Pancreas (tissue), 10 donors: ENCODE results near the gene ARSA. TPM values are rescaled to one million over a fixed set of nuclear protein-coding genes. Genes with fewer than 3 reads are reported as not detected.
"Not testable (repeated sequence)": the region's sequence is repeated elsewhere in the genome, so short reads cannot be mapped to it uniquely, and the experiment has no call there.

Source experiments
- ATAC-seq, 4 donors: fragments of 200-7000 bp; cut with Tn5 transposase; one replicate each; pipeline versions ENCODE4 v1.8.0 to v1.9.1; 2020; ENCODE audit warnings: mild to moderate bottlenecking in 4 of 4, moderate library complexity in 4 of 4
- DNase-seq, 6 donors: peaks; one replicate each; pipeline ENCODE4 v3.0.0-alpha.2; 2020
- FAIRE-seq: peaks from 2 replicates; lab custom pipeline; 2012; peaks lifted over from hg19 to GRCh38; lab: Jason Lieb, UNC
- H3K27ac ChIP-seq, 4 donors: fragments of 200-600 bp; sonication (generic); 1 replicate in 3 of 4; 2 replicates in 1 of 4; pipeline versions ENCODE4 v1.5.0 to v1.8.0; 2020
- H3K27me3 ChIP-seq, 4 donors: fragments of 200-600 bp; one replicate each; pipeline ENCODE4 v1.8.0; 2021
- H3K36me3 ChIP-seq, 3 donors: fragments of 200-600 bp; sonication (generic) in 1 of 3; one replicate each; pipeline versions ENCODE4 v1.5.0 to v1.8.0; 2020 to 2021
- H3K4me1 ChIP-seq, 3 donors: fragments of 200-600 bp; one replicate each; pipeline ENCODE4 v1.8.0; 2021
- H3K4me3 ChIP-seq, 4 donors: fragments of 200-600 bp; sonication (generic) in 2 of 4; one replicate each; pipeline versions ENCODE4 v1.5.0 to v1.8.0; 2020 to 2021
- H3K9me3 ChIP-seq, 4 donors: fragments of 200-600 bp; one replicate each; pipeline ENCODE4 v1.8.0; 2021
- WGBS, 2 donors: extraction: QIAGEN DNeasy Blood & Tissue Kit; methylation state at CpG; one replicate each; pipeline ENCODE4 v1.1.7; 2013; 5-methylcytosine and 5-hydroxymethylcytosine counted together
- intact Hi-C, 3 donors: fragments of 100-400 bp; cut with DNase I; formaldehyde crosslinking; loops; one replicate each; pipeline versions ENCODE4 v1.11.1 to v1.14.2; 2022
- polyA plus RNA-seq, 2 donors: library from polyadenylated mRNA; stranded (reverse); fragments of 200-250 nt; gene quantifications; one replicate each; pipeline ENCODE4 v1.2.3, GENCODE V29; 2013
- total RNA-seq, 6 donors: library from RNA; stranded (reverse); fragmentation: NEBNext Ultra II Directional in 4 of 6; extraction: Animal tissue kit (Norgen Biotek cat#: 25700) in 4 of 6; gene quantifications; one replicate each; pipeline versions ENCODE4 v1.2.1 to v1.2.4, GENCODE V29; 2021 to 2023
- TF ChIP-seq, protein P1 (sequence below), 4 donors: fragments of 200-600 bp; sonication (generic) in 3 of 4; IDR thresholded peaks; one replicate each; pipeline versions ENCODE4 v1.5.0 to v1.8.0; 2021; ENCODE audit warnings: antibody characterized with exemption in 4 of 4
- donor health status: healthy with polysubstance abuse.
- donor health status: DM: no; HTN: no; CAD: no; lungs with moderate emphysema.
- donor health status: DM: no; HTN: no; CAD: no.
- donor health status: control.
- donor health status: control.
- donor health status: Bipolar disorder and iron deficiency.
- donor health status: DM: yes; HTN: yes; CAD: no.
- donor health status: DM: no; HTN: no; CAD: no.
- donor health status: DM: no; HTN: no; CAD: no.
- donor health status: DM: yes; HTN: yes; CAD: no.

ARSA gene
- total and polyA plus RNA-seq, 8 donors = 21.9 to 119 (median 29.9) TPM

DNA sequence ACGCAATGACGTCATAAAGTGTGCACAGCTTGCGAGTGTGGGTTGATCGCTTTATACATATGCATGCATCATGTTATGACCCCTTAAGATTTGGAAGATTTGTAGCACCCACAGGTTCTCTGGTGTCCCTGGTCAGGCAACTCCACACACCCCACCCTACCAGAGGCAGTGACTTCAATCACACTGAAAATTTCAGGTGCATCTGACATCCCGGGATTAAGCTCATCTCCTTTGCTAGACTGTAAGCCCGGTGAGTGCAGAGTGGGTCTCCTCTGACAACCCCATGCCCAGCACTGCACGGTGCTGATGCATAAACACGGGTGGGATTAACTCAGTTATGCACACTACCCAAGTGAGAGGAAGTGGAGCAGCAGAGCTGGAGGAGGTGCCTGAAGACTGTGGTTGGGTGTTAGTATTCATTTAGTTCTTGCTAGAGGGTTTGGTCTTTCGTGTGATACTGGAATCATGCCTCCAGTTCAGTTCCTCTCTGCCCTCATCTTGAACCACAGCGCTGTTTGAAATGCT, 6.5 kb downstream of the ARSA start:
- intact Hi-C loops = no loop called here
- FAIRE-seq (no peak), DNase-seq (no peak), ATAC-seq (peak in 2 of 4 donors; percentile 2 to 9)
- Histone ChIP-seq H3K4me3 (peak overlapping the region in 2 of 4 donors; percentile 3 to 35), H3K9me3 (no peaks in the 10 kb centered on the region), H3K4me1 (peaks cover 19 to 23% (median 21%) of the 10 kb centered on the region in 3 donors), H3K27me3 (no peaks in the 10 kb centered on the region), H3K36me3 (no peaks in the 10 kb centered on the region), H3K27ac (peak overlapping the region; percentile 85 to 93 (median 87))
- 30% methylated on average over 10 of the region's 10 CpGs for WGBS, 2 donors
- TF ChIP-seq, protein P1, sequence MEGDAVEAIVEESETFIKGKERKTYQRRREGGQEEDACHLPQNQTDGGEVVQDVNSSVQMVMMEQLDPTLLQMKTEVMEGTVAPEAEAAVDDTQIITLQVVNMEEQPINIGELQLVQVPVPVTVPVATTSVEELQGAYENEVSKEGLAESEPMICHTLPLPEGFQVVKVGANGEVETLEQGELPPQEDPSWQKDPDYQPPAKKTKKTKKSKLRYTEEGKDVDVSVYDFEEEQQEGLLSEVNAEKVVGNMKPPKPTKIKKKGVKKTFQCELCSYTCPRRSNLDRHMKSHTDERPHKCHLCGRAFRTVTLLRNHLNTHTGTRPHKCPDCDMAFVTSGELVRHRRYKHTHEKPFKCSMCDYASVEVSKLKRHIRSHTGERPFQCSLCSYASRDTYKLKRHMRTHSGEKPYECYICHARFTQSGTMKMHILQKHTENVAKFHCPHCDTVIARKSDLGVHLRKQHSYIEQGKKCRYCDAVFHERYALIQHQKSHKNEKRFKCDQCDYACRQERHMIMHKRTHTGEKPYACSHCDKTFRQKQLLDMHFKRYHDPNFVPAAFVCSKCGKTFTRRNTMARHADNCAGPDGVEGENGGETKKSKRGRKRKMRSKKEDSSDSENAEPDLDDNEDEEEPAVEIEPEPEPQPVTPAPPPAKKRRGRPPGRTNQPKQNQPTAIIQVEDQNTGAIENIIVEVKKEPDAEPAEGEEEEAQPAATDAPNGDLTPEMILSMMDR (IDR thresholded peaks at IDR 0.05) = no peak

DNA sequence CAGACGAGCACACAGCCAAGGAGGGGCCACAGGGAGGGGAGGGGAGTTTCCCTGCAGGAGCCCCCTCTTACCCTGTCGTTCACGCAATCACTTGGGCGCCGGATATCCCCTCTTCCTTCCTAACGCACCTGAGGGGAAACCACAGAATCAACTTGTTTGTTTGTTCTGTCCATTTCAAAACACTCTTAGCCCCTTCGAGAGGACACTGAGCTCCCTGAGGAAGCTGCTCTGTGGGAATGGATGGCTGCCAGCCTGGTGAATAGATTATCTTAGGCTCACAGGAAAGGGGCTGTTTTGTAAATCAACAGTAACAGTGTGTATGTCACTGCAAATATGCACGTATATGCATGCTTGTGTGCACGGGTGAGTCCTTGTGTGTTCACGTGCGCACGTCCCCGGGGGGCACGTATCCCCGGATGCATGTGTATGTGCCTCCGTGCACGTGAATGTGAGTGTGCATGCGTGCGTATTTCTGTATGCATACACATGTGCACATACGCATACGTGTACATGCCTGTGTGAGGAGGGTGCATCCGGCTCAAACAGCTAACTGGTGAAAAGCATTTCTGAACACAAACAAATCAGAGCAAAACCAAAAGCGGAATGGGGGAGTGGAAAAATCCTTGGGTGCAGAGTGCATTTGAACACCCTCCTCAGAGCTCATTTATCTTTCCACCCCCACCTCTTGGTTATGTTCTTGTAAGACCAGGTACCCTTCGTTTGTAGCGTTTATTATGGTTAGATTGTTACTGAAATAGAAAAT, 7.2 kb downstream of the ARSA start:
- Histone ChIP-seq H3K27me3 (no peaks in the 10 kb centered on the region), H3K4me3 (peak overlapping the region in 2 of 4 donors; percentile 29 to 35), H3K4me1 (peaks cover 19 to 23% (median 21%) of the 10 kb centered on the region in 3 donors), H3K27ac (no peak overlapping the region), H3K36me3 (no peaks in the 10 kb centered on the region), H3K9me3 (no peaks in the 10 kb centered on the region)
- no peak for FAIRE-seq
- DNase-seq = peak in 4 of 6 donors; percentile 32 to 87 (median 78)
- TF ChIP-seq, protein P1 (IDR thresholded peaks at IDR 0.05) = no peak
- intact Hi-C loops = no loop called here
- ATAC-seq = peak in 1 of 4 donors; percentile 0
- 16 to 19% methylated on average over 24 to 25 of the region's 25 CpGs for WGBS, 2 donors

DNA sequence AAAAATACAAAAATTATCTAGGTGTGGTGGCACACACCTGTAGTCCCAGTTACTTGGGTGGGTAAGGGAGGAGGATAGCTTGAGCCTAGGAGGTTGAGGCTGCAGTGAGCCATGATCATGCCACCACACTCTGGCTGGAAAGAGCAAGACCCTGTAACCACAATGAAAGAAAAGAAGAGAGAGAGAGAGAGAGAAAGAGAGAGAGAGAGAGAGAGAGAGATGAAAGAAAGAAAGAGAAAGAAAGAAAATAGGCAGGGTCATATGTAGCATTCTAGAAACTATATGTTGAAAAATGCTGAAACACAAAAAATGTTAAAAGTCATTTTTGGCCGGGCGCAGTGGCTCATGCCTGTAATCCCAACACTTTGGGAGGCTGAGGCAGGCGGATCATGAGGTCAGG, 13.7 kb downstream of the ARSA start:
- H3K27ac ChIP-seq, ATAC-seq, DNase-seq, H3K4me3 ChIP-seq, FAIRE-seq, H3K9me3 ChIP-seq, H3K4me1 ChIP-seq, H3K36me3 ChIP-seq, H3K27me3 ChIP-seq: not testable (repeated sequence)
- 82 to 100% methylated on average over 2 to 3 of the region's 3 CpGs for WGBS, 2 donors
- intact Hi-C loops = loop anchor here in 1 of 3 donors (10.0 kb wide), 1 partner anchor 349 kb away; the partner anchor contains the start of gene MAPK12

DNA sequence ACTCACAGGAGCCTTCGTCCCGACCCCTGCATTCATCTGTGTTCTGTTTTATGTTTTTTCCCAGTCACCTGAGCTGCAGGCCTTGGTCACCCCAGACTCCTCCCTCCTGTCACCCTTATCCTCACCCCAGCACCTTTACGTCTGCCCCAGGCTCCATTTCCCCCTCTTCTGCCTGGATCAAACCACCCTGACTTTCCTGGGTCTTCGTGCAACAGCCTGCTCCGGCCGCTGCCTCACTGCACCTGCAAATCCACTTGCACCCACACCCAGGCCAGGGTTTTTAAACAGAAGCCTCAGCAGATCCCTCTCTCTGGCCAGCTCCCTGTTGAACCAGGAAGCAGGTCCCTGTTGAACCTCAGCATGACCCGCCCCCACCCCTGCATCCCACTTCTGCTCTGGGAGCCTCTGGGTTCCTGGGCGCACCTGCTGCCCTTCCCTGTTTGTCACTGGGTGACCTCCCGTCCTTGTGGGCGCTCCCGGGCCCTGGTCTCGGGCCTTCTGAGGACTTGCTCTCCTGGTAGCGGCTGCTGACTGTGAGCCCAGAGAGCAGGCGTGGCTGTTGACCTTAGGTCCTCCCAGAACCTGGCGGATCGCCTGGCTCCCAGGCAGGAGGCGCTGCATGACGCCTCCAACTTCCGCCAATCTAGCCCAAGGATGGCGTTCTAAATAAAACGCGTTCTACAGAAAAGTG, 14.5 kb downstream of the ARSA start:
- Histone ChIP-seq H3K4me3 (no peak overlapping the region), H3K27ac (peak overlapping the region; percentile 28 to 44 (median 43)), H3K36me3 (no peaks in the 10 kb centered on the region), H3K4me1 (no peaks in the 10 kb centered on the region), H3K9me3 (no peaks in the 10 kb centered on the region), H3K27me3 (no peaks in the 10 kb centered on the region)
- TF ChIP-seq, protein P1 (IDR thresholded peaks at IDR 0.05) = no peak
- WGBS, 2 donors = 37 to 38% methylated on average over 22 of the region's 22 CpGs
- intact Hi-C loops = loop anchor here in 1 of 3 donors (10.0 kb wide), 1 partner anchor 349 kb away; the partner anchor contains the start of gene MAPK12
- ATAC-seq = peak; percentile 94 to 98 (median 97)
- FAIRE-seq = no peak
- DNase-seq = peak; percentile 81 to 95 (median 86)
